ENCODE measurements around the gene SLC17A8. TPM values are rescaled to one million over a fixed set of nuclear protein-coding genes. Genes with fewer than 3 reads are reported as not detected.
"Not testable (repeated sequence)": the region's sequence is repeated elsewhere in the genome, so short reads cannot be mapped to it uniquely, and the experiment has no call there.

SLC17A8 gene
- total RNA-seq, 5 donors from 2014 or later (not counting 1 experiment from before 2014, with no cell fraction given) = not detected

DNA sequence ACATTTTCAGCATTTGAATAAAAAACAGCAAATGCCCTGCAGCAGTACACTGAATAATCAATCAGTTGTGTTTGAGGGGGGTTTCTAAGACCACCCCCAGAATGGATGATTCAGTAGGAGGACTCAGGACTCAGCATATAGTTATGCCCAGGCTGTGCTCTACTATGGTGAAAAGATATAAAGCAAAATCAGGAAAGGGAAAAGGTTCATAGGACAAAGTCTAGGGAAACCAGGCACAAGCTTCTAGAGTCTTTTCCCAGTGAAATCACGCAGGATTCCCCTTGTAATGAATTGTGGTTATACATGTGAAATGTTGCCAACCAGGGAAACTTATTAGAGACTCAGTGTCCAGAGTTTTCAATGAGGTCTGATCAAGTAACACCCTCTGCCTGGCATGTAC, 25.0 kb upstream of the SLC17A8 start:
- no peak overlapping the region for H3K4me3 ChIP-seq (ENCODE audit: control insufficient read depth in 1 of 2, extremely low read depth in 1 of 2, low read length in 1 of 2)
- H3K4me3 Mint-ChIP-seq = no peak overlapping the region
- no peaks in the 10 kb centered on the region for H3K4me1 ChIP-seq (ENCODE audit: control insufficient read depth in 1 of 2, extremely low read depth in 1 of 2, insufficient read depth in 2 of 2, low read length in 2 of 2)
- H3K27me3 Mint-ChIP-seq = no peaks in the 10 kb centered on the region
- no peaks in the 10 kb centered on the region for H3K9me3 ChIP-seq
- peaks cover 72% of the 10 kb centered on the region for H3K36me3 Mint-ChIP-seq
- WGBS (ENCODE audit: insufficient coverage) = 100% methylated on average over 1 of the region's 1 CpG
- H3K27ac Mint-ChIP-seq = peak overlapping the region in 1 of 2 donors; percentile 49
- H3K36me3 ChIP-seq (ENCODE audit: control insufficient read depth in 2 of 2, extremely low read depth in 1 of 2, insufficient read depth in 1 of 2, low read length in 1 of 2) = peaks cover 11 to 41% of the 10 kb centered on the region in 2 donors
- DNase-seq (no peak), ATAC-seq (replicated peaks in 1 of 4) (no peak)
- ChIA-PET CTCF (no interaction called here), POLR2A (no interaction called here)
- no peaks in the 10 kb centered on the region for H3K27me3 ChIP-seq (replicated peaks in 1 of 2; ENCODE audit: control insufficient read depth in 2 of 2, extremely low read depth in 1 of 2, insufficient read depth in 2 of 2, low read length in 1 of 2)
- H3K9me3 Mint-ChIP-seq = no peaks in the 10 kb centered on the region
- H3K4me1 Mint-ChIP-seq = no peaks in the 10 kb centered on the region
- no peak overlapping the region for H3K27ac ChIP-seq (ENCODE audit: low read length)

DNA sequence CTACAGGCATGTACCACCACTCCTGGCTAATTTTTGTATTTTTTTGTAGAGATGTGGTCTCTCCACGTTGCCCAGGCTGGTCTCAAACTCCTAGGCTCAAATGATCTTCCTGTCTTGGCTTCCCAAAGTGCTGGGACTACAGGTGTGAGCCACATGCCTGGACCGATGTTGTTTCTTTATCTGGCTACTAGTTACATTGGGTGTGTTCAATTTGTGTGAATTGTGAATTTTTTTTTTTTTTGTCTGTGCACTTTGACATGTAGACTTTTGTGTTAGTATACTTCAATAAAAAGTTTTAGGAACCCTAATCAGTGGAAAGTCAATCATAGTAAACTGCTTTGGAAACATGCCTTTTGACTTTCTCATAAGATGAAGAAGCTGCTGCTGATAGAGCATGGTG, 24.0 kb upstream of the SLC17A8 start:
- CTCF ChIA-PET = no interaction called here
- no peak overlapping the region for H3K27ac Mint-ChIP-seq

DNA sequence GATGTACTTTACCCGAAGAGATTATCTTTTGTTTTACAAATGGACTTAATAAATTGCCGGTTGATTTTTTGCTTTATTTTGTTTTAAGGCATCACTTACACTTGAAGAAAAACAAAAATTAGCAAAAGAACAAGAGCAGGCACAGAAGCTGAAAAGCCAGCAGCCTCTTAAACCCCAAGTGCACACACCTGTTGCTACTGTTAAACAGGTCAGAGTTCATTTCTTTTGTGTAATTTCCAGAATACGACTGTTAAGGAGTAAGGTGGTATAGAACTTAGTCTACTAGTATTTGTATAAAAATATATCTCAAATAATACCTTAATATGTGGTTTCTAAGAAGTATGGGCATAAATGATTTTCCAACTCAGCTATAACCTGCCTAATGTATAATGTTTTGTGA, 19.6 kb upstream of the SLC17A8 start:
- peaks cover 0 to 21% of the 10 kb centered on the region in 2 donors for H3K36me3 ChIP-seq (ENCODE audit: control insufficient read depth in 2 of 2, extremely low read depth in 1 of 2, insufficient read depth in 1 of 2, low read length in 1 of 2)
- ATAC-seq (replicated peaks in 1 of 4) = no peak
- no peak for DNase-seq
- H3K27ac ChIP-seq (ENCODE audit: low read length) = no peak overlapping the region
- H3K27me3 ChIP-seq (replicated peaks in 1 of 2; ENCODE audit: control insufficient read depth in 2 of 2, extremely low read depth in 1 of 2, insufficient read depth in 2 of 2, low read length in 1 of 2) = no peaks in the 10 kb centered on the region
- H3K4me3 ChIP-seq (ENCODE audit: control insufficient read depth in 1 of 2, extremely low read depth in 1 of 2, low read length in 1 of 2) = no peak overlapping the region
- H3K27me3 Mint-ChIP-seq = no peaks in the 10 kb centered on the region
- CTCF ChIA-PET = no interaction called here
- peaks cover 0 to under 1% (median 0%) of the 10 kb centered on the region in 3 donors for H3K9me3 Mint-ChIP-seq
- no peak overlapping the region for H3K4me3 Mint-ChIP-seq
- H3K36me3 Mint-ChIP-seq = peaks cover 55% of the 10 kb centered on the region
- WGBS (ENCODE audit: insufficient coverage) = no CpG with 5 or more reads among the region's 3 CpGs
- H3K4me1 ChIP-seq (ENCODE audit: control insufficient read depth in 1 of 2, extremely low read depth in 1 of 2, insufficient read depth in 2 of 2, low read length in 2 of 2) = no peaks in the 10 kb centered on the region
- POLR2A ChIA-PET = no interaction called here
- no peaks in the 10 kb centered on the region for H3K9me3 ChIP-seq
- H3K27ac Mint-ChIP-seq = no peak overlapping the region
- no peaks in the 10 kb centered on the region for H3K4me1 Mint-ChIP-seq

More for the DNA sequence above, 24.0 kb upstream of the SLC17A8 start:
- no peak overlapping the region for H3K4me3 Mint-ChIP-seq
- peaks cover 11 to 40% of the 10 kb centered on the region in 2 donors for H3K36me3 ChIP-seq (ENCODE audit: control insufficient read depth in 2 of 2, extremely low read depth in 1 of 2, insufficient read depth in 1 of 2, low read length in 1 of 2)
- H3K4me1 ChIP-seq (ENCODE audit: control insufficient read depth in 1 of 2, extremely low read depth in 1 of 2, insufficient read depth in 2 of 2, low read length in 2 of 2) = no peaks in the 10 kb centered on the region
- POLR2A ChIA-PET = no interaction called here
- no CpG with 5 or more reads among the region's 2 CpGs for WGBS (ENCODE audit: insufficient coverage)
- peaks cover 77% of the 10 kb centered on the region for H3K36me3 Mint-ChIP-seq
- no peaks in the 10 kb centered on the region for H3K27me3 Mint-ChIP-seq
- ATAC-seq (replicated peaks in 1 of 4) (no peak), DNase-seq (no peak)
- H3K4me3 ChIP-seq (ENCODE audit: control insufficient read depth in 1 of 2, extremely low read depth in 1 of 2, low read length in 1 of 2) = no peak overlapping the region
- H3K9me3 Mint-ChIP-seq = no peaks in the 10 kb centered on the region
- H3K4me1 Mint-ChIP-seq = no peaks in the 10 kb centered on the region
- H3K9me3 ChIP-seq = no peaks in the 10 kb centered on the region
- H3K27ac ChIP-seq (ENCODE audit: low read length) = no peak overlapping the region
- H3K27me3 ChIP-seq (replicated peaks in 1 of 2; ENCODE audit: control insufficient read depth in 2 of 2, extremely low read depth in 1 of 2, insufficient read depth in 2 of 2, low read length in 1 of 2) = no peaks in the 10 kb centered on the region

DNA sequence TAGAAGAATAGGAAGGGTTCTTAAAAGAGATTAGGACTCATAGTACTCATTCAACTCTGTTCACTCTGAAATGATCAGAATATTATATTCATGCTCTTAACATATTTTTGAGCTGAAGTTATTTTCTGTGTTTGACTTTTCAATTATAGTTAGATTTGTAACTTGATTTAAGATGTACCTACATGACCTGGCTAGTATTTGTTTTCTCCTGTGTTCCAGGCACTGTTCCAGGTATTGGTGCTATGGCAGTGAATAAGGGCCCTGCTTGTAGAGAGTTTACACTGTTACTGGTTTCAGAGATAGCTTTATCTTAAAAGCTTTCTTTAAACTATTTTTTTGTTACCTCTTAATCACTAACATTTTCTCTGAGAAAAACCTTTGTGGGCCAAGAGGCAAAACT, 19.1 kb upstream of the SLC17A8 start:
- H3K4me1 ChIP-seq (ENCODE audit: control insufficient read depth in 1 of 2, extremely low read depth in 1 of 2, insufficient read depth in 2 of 2, low read length in 2 of 2) = no peaks in the 10 kb centered on the region
- POLR2A ChIA-PET = no interaction called here
- DNase-seq = no peak
- H3K4me3 ChIP-seq (ENCODE audit: control insufficient read depth in 1 of 2, extremely low read depth in 1 of 2, low read length in 1 of 2) = no peak overlapping the region
- Mint-ChIP-seq H3K4me3 (no peak overlapping the region), H3K27ac (no peak overlapping the region), H3K27me3 (no peaks in the 10 kb centered on the region), H3K9me3 (peaks cover 0 to 3% (median 2%) of the 10 kb centered on the region in 3 donors), H3K36me3 (peaks cover 58% of the 10 kb centered on the region), H3K4me1 (no peaks in the 10 kb centered on the region)
- ATAC-seq (replicated peaks in 1 of 4) = no peak
- CTCF ChIA-PET = no interaction called here
- H3K27ac ChIP-seq (ENCODE audit: low read length) = no peak overlapping the region
- peaks cover 0 to 19% of the 10 kb centered on the region in 2 donors for H3K36me3 ChIP-seq (ENCODE audit: control insufficient read depth in 2 of 2, extremely low read depth in 1 of 2, insufficient read depth in 1 of 2, low read length in 1 of 2)
- no peaks in the 10 kb centered on the region for H3K9me3 ChIP-seq
- no peaks in the 10 kb centered on the region for H3K27me3 ChIP-seq (replicated peaks in 1 of 2; ENCODE audit: control insufficient read depth in 2 of 2, extremely low read depth in 1 of 2, insufficient read depth in 2 of 2, low read length in 1 of 2)

DNA sequence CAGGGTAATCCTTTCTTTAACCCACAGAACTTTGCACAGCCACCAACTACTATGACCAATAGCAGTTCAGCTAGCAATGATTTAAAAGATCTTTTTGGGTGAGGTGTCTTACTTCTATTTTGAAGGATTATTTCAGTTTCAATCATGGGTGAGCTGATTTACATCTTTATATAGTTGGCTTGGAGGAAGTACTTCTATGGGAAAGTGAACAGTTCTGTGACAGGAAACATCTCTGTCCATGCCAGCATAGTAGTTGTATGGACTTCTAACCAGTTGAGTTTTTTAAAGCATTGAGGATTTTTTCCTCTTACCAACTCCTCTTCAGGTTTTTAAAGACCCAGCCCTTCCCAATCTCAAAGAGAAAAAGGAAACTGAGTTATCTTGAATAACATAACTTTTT, 17.8 kb upstream of the SLC17A8 start:
- H3K36me3 Mint-ChIP-seq = peaks cover 44% of the 10 kb centered on the region
- no peaks in the 10 kb centered on the region for H3K27me3 Mint-ChIP-seq
- Histone ChIP-seq H3K4me3 (ENCODE audit: control insufficient read depth in 1 of 2, extremely low read depth in 1 of 2, low read length in 1 of 2) (no peak overlapping the region), H3K36me3 (ENCODE audit: control insufficient read depth in 2 of 2, extremely low read depth in 1 of 2, insufficient read depth in 1 of 2, low read length in 1 of 2) (peaks cover 0 to 19% of the 10 kb centered on the region in 2 donors), H3K27ac (ENCODE audit: low read length) (no peak overlapping the region), H3K9me3 (no peaks in the 10 kb centered on the region), H3K27me3 (replicated peaks in 1 of 2; ENCODE audit: control insufficient read depth in 2 of 2, extremely low read depth in 1 of 2, insufficient read depth in 2 of 2, low read length in 1 of 2) (no peaks in the 10 kb centered on the region), H3K4me1 (ENCODE audit: control insufficient read depth in 1 of 2, extremely low read depth in 1 of 2, insufficient read depth in 2 of 2, low read length in 2 of 2) (no peaks in the 10 kb centered on the region)
- CTCF ChIA-PET = no interaction called here
- H3K4me3 Mint-ChIP-seq = no peak overlapping the region
- no peak overlapping the region for H3K27ac Mint-ChIP-seq
- DNase-seq (no peak), ATAC-seq (replicated peaks in 1 of 4) (no peak)
- peaks cover 0 to 3% (median 2%) of the 10 kb centered on the region in 3 donors for H3K9me3 Mint-ChIP-seq
- POLR2A ChIA-PET = no interaction called here
- no peaks in the 10 kb centered on the region for H3K4me1 Mint-ChIP-seq

DNA sequence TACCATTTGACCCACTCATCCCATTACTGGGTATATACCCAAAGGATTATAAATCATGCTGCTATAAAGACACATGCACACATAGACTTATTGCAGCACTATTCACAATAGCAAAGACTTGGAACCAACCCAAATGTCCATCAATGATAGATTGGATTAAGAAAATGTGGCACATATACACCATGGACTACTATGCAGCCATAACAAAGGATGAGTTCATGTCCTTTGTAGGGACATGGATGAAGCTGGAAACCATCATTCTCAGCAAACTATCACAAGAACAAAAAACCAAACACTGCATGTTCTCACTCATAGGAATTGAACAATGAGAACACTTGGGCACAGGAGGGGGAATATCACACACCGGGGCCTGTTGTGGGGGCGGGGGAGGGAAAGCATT, 14.0 kb upstream of the SLC17A8 start:
- peaks cover 22% of the 10 kb centered on the region for H3K36me3 Mint-ChIP-seq
- H3K27ac ChIP-seq (ENCODE audit: low read length); H3K9me3 Mint-ChIP-seq; H3K4me3 Mint-ChIP-seq; DNase-seq; H3K4me3 ChIP-seq (ENCODE audit: control insufficient read depth in 1 of 2, extremely low read depth in 1 of 2, low read length in 1 of 2); H3K4me1 Mint-ChIP-seq; H3K9me3 ChIP-seq; CTCF ChIA-PET; H3K27me3 Mint-ChIP-seq; H3K36me3 ChIP-seq (ENCODE audit: control insufficient read depth in 2 of 2, extremely low read depth in 1 of 2, insufficient read depth in 1 of 2, low read length in 1 of 2); H3K27me3 ChIP-seq (replicated peaks in 1 of 2; ENCODE audit: control insufficient read depth in 2 of 2, extremely low read depth in 1 of 2, insufficient read depth in 2 of 2, low read length in 1 of 2); ATAC-seq (replicated peaks in 1 of 4); POLR2A ChIA-PET; H3K27ac Mint-ChIP-seq; H3K4me1 ChIP-seq (ENCODE audit: control insufficient read depth in 1 of 2, extremely low read depth in 1 of 2, insufficient read depth in 2 of 2, low read length in 2 of 2): not testable (repeated sequence)
- WGBS (ENCODE audit: insufficient coverage) = no CpG with 5 or more reads among the region's 2 CpGs

DNA sequence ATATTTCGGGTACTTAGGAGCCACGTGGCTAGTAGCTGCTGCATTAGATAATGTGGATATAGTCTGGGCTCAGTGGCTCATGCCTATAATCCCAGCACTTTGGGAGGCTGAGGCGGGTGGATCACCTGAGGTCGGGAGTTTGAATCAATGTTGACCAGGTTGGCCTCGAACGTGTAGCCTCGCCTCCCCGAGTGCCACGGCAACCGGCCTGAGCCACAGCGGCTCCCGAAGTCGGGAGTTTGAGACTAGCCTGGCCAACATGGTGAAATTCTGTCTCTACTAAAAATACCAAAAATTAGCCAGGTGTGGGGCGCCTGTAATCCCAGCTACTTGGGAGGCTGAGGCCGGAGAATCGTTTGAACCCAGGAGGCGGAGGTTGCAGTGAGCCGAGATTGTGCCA, 12.5 kb upstream of the SLC17A8 start:
- H3K27me3 Mint-ChIP-seq; H3K4me1 Mint-ChIP-seq; H3K27ac Mint-ChIP-seq; H3K4me1 ChIP-seq (ENCODE audit: control insufficient read depth in 1 of 2, extremely low read depth in 1 of 2, insufficient read depth in 2 of 2, low read length in 2 of 2); DNase-seq; H3K9me3 ChIP-seq; ATAC-seq (replicated peaks in 1 of 4); H3K4me3 Mint-ChIP-seq; CTCF ChIA-PET; POLR2A ChIA-PET; H3K36me3 ChIP-seq (ENCODE audit: control insufficient read depth in 2 of 2, extremely low read depth in 1 of 2, insufficient read depth in 1 of 2, low read length in 1 of 2); H3K27me3 ChIP-seq (replicated peaks in 1 of 2; ENCODE audit: control insufficient read depth in 2 of 2, extremely low read depth in 1 of 2, insufficient read depth in 2 of 2, low read length in 1 of 2); H3K9me3 Mint-ChIP-seq; H3K4me3 ChIP-seq (ENCODE audit: control insufficient read depth in 1 of 2, extremely low read depth in 1 of 2, low read length in 1 of 2); H3K27ac ChIP-seq (ENCODE audit: low read length): not testable (repeated sequence)
- H3K36me3 Mint-ChIP-seq = peaks cover 13% of the 10 kb centered on the region
- whole genome bisulfite sequencing (ENCODE audit: insufficient coverage) = 93% methylated on average over 11 of the region's 18 CpGs

All from T-cell (primary cell).